Activated T-helper 1 cell treated with anti-CD3 and anti-CD28 coated beads, Interleukin-2, amount 50 U/mL, for 16 hours (primary cell): ENCODE results near the gene DENND2D.

Source experiments
- DNase-seq, 2 donors: peaks; one replicate each; pipeline ENCODE4 v3.0.0-alpha.2; 2020; ENCODE audit warnings: low read depth in 1 of 2, low spot score in 1 of 2

The DENND2D gene

GRCh38 chr1:111203681-111204200 lies 3.3 kb upstream of the DENND2D start:
- peak; percentile 76 to 77 for DNase-seq

- DNase-seq: no peak
Measured at GRCh38 chr1:111202707-111203623, 2.5 kb upstream of the DENND2D start.

- no peak for DNase-seq
Measured at GRCh38 chr1:111202366-111202706, 1.9 kb upstream of the DENND2D start.

- DNase-seq: no peak
Measured at GRCh38 chr1:111201275-111202090, 1.0 kb upstream of the DENND2D start.

GRCh38 chr1:111200802-111201161 lies 336 bp upstream of the DENND2D start:
- DNase-seq: no peak

GRCh38 chr1:111199329-111199728 lies 1.1 kb downstream of the DENND2D start:
- no peak for DNase-seq

GRCh38 chr1:111198836-111199235 lies 1.6 kb downstream of the DENND2D start:
- no peak for DNase-seq

GRCh38 chr1:111197598-111198284 lies 2.7 kb downstream of the DENND2D start:
- DNase-seq: peak; percentile 30 to 43

- no peak for DNase-seq
Measured at GRCh38 chr1:111196213-111196612, 4.2 kb downstream of the DENND2D start.

- no peak for DNase-seq
Measured at GRCh38 chr1:111195002-111195684, 5.3 kb downstream of the DENND2D start.

- DNase-seq: no peak
Measured at GRCh38 chr1:111193712-111194480, 6.5 kb downstream of the DENND2D start.

GRCh38 chr1:111192658-111193519 lies 7.6 kb downstream of the DENND2D start:
- DNase-seq: no peak

- no peak for DNase-seq
Measured at GRCh38 chr1:111192074-111192473, 8.4 kb downstream of the DENND2D start.

- DNase-seq: no peak
Measured at GRCh38 chr1:111191496-111191895, 8.9 kb downstream of the DENND2D start.

GRCh38 chr1:111190931-111191451 lies 9.5 kb downstream of the DENND2D start:
- no peak for DNase-seq

- no peak for DNase-seq
Measured at GRCh38 chr1:111184663-111185062, 15.8 kb downstream of the DENND2D start.

GRCh38 chr1:111183308-111184069 lies 17.0 kb downstream of the DENND2D start:
- no peak for DNase-seq

- DNase-seq: no peak
Measured at GRCh38 chr1:111182052-111182451, 18.4 kb downstream of the DENND2D start.
